Natural killer cell (primary cell): Measurements from ENCODE around the gene GNAO1. TPM values are rescaled to one million over a fixed set of nuclear protein-coding genes. Genes with fewer than 3 reads are reported as not detected.

Experiments
- ATAC-seq, 3 donors: fragments of 150-1000 bp in 2 of 3; fragments of 200-7000 bp in 1 of 3; cut with Tn5 transposase; 1 replicate in 1 of 3; 2 replicates in 2 of 3; pipeline ENCODE4 v1.10.0; 2021; ENCODE audit warnings: mild to moderate bottlenecking in 2 of 3, moderate library complexity in 2 of 3
- DNase-seq, 2 donors: peaks; one replicate each; pipeline versions ENCODE4 v3.0.0 to v3.0.0-alpha.2; 2013 to 2021; ENCODE audit warnings: mixed read lengths in 1 of 2
- H3K27ac ChIP-seq: one replicate; pipeline ENCODE4 v1.5.1; 2013; ENCODE audit warnings: mild to moderate bottlenecking, low read length
- H3K27me3 ChIP-seq: one replicate; pipeline ENCODE4 v1.6.1; 2013; ENCODE audit warnings: low read length; ENCODE audit not compliant: control insufficient read depth, insufficient read depth
- H3K36me3 ChIP-seq: one replicate; pipeline ENCODE4 v1.6.1; 2013; ENCODE audit warnings: low read length; ENCODE audit not compliant: control insufficient read depth, insufficient read depth
- H3K4me1 ChIP-seq: one replicate; pipeline ENCODE4 v1.6.1; 2013; ENCODE audit warnings: low read length; ENCODE audit not compliant: control insufficient read depth, insufficient read depth
- H3K4me3 ChIP-seq: one replicate; pipeline ENCODE4 v1.5.1; 2013; ENCODE audit warnings: low read length
- H3K9me3 ChIP-seq: one replicate; pipeline ENCODE4 v1.6.1; 2013; ENCODE audit warnings: low read length; ENCODE audit not compliant: control insufficient read depth, insufficient read depth
- H3K27ac Mint-ChIP-seq, 2 donors: one replicate each; pipeline ENCODE4 v1.8.0; 2022; ENCODE audit warnings: mild to moderate bottlenecking in 2 of 2, mixed read lengths in 2 of 2, moderate library complexity in 1 of 2
- H3K27me3 Mint-ChIP-seq, 2 donors: one replicate each; pipeline ENCODE4 v1.8.0; 2022; ENCODE audit warnings: low read depth in 2 of 2, mixed read lengths in 2 of 2
- H3K36me3 Mint-ChIP-seq: one replicate; pipeline ENCODE4 v1.8.0; 2022; ENCODE audit warnings: mixed read lengths
- H3K4me1 Mint-ChIP-seq, 2 donors: one replicate each; pipeline ENCODE4 v1.8.0; 2022; ENCODE audit warnings: mixed read lengths in 2 of 2
- H3K4me3 Mint-ChIP-seq: one replicate; pipeline ENCODE4 v1.8.0; 2022; ENCODE audit warnings: mild to moderate bottlenecking, moderate library complexity, mixed read lengths
- H3K9me3 Mint-ChIP-seq, 2 donors: one replicate each; pipeline ENCODE4 v1.8.0; 2022; ENCODE audit warnings: mixed read lengths in 2 of 2
- CTCF ChIP-seq: fragments of 200-600 bp; IDR thresholded peaks from one replicate; pipeline ENCODE4 v1.8.0; 2022; ENCODE audit warnings: antibody characterized with exemption
- WGBS: methylation state at CpG from one replicate; pipeline ENCODE4 v1.1.7; 2013; ENCODE audit warnings: missing lambda C conversion rate; ENCODE audit not compliant: insufficient coverage; 5-methylcytosine and 5-hydroxymethylcytosine counted together
- intact Hi-C: fragments of 100-400 bp; cut with micrococcal nuclease; formaldehyde crosslinking; loops from one replicate; pipeline ENCODE4 v1.14.2; 2022
- total RNA-seq, 4 donors: library from RNA; stranded (reverse); fragments of 120-200 nt in 1 of 4; gene quantifications; one replicate each; pipeline versions ENCODE4 v1.2.3 to v1.2.4, GENCODE V29; 2013 to 2022

The GNAO1 gene
- total RNA-seq, 3 donors from 2014 or later (not counting 1 experiment from before 2014, with no cell fraction given) = 0.45 to 4.6 (median 1.1) TPM

DNA sequence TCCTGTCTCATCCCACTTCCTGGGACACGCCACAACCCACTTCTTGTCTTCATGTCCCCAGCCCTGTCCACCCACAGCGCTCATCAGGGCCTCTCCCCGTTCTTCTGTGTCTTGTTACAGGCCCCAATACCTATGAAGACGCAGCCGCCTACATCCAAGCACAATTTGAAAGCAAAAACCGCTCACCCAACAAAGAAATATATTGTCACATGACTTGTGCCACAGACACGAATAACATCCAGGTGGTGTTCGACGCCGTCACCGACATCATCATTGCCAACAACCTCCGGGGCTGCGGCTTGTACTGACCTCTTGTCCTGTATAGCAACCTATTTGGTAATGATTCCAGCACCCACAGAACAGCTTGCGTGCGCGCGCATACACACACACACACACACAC lies 163.5 kb downstream of the GNAO1 start:
- no peak for ATAC-seq
- Histone ChIP-seq H3K4me3 (no peak overlapping the region), H3K9me3 (no peaks in the 10 kb centered on the region), H3K4me1 (peaks cover 13% of the 10 kb centered on the region), H3K27me3 (no peaks in the 10 kb centered on the region), H3K36me3 (no peaks in the 10 kb centered on the region), H3K27ac (no peak overlapping the region)
- WGBS = 95% methylated on average over 13 of the region's 17 CpGs
- H3K36me3 Mint-ChIP-seq = no peaks in the 10 kb centered on the region
- intact Hi-C loops = no loop called here
- H3K27ac Mint-ChIP-seq = no peak overlapping the region
- H3K4me3 Mint-ChIP-seq = peak overlapping the region; percentile 21
- DNase-seq = no peak
- no peak for TF ChIP-seq CTCF
- peaks cover 10 to 13% of the 10 kb centered on the region in 2 donors for H3K4me1 Mint-ChIP-seq
- H3K27me3 Mint-ChIP-seq = no peaks in the 10 kb centered on the region
- H3K9me3 Mint-ChIP-seq = no peaks in the 10 kb centered on the region

GRCh38 chr16:56355221-56355620 lies 163.9 kb downstream of the GNAO1 start:
- TF ChIP-seq CTCF = no peak
- H3K36me3 ChIP-seq = no peaks in the 10 kb centered on the region
- H3K27ac ChIP-seq = no peak overlapping the region
- H3K4me1 ChIP-seq = peaks cover 13% of the 10 kb centered on the region
- DNase-seq (no peak), ATAC-seq (no peak)
- H3K27me3 Mint-ChIP-seq = no peaks in the 10 kb centered on the region
- H3K4me3 Mint-ChIP-seq = peak overlapping the region; percentile 21
- H3K4me1 Mint-ChIP-seq = peaks cover 10 to 13% of the 10 kb centered on the region in 2 donors
- no peaks in the 10 kb centered on the region for H3K36me3 Mint-ChIP-seq
- intact Hi-C loops = no loop called here
- H3K9me3 ChIP-seq = no peaks in the 10 kb centered on the region
- no peak overlapping the region for H3K4me3 ChIP-seq
- 93% methylated on average over 8 of the region's 9 CpGs for WGBS
- no peak overlapping the region for H3K27ac Mint-ChIP-seq
- H3K9me3 Mint-ChIP-seq = no peaks in the 10 kb centered on the region
- no peaks in the 10 kb centered on the region for H3K27me3 ChIP-seq

- peak overlapping the region; percentile 91 for H3K4me3 Mint-ChIP-seq
- intact Hi-C loops = no loop called here
- DNase-seq = no peak
- no peaks in the 10 kb centered on the region for H3K36me3 ChIP-seq
- H3K4me1 Mint-ChIP-seq = peaks cover 10 to 13% of the 10 kb centered on the region in 2 donors
- no peak overlapping the region for H3K4me3 ChIP-seq
- H3K27ac ChIP-seq = no peak overlapping the region
- no peaks in the 10 kb centered on the region for H3K9me3 Mint-ChIP-seq
- H3K27me3 Mint-ChIP-seq = no peaks in the 10 kb centered on the region
- no peak for ATAC-seq
- H3K9me3 ChIP-seq = no peaks in the 10 kb centered on the region
- no peak for TF ChIP-seq CTCF
- H3K27ac Mint-ChIP-seq = peak overlapping the region; percentile 75 to 91
- peaks cover 13% of the 10 kb centered on the region for H3K4me1 ChIP-seq
- no peaks in the 10 kb centered on the region for H3K27me3 ChIP-seq
- H3K36me3 Mint-ChIP-seq = no peaks in the 10 kb centered on the region
- WGBS = 82% methylated on average over 14 of the region's 14 CpGs
These were observed 164.5 kb downstream of the GNAO1 start for GRCh38 chr16:56355786-56356275.
